ENCODE data around the gene RPS2. TPM values are rescaled to one million over a fixed set of nuclear protein-coding genes. Genes with fewer than 3 reads are reported as not detected.
A peak's percentile ranks its signal among the peaks of the same experiment; 100 is the strongest.

Gene RPS2
- total and polyA plus RNA-seq, 2 donors from 2014 or later = 1,550 to 2,018 TPM

DNA sequence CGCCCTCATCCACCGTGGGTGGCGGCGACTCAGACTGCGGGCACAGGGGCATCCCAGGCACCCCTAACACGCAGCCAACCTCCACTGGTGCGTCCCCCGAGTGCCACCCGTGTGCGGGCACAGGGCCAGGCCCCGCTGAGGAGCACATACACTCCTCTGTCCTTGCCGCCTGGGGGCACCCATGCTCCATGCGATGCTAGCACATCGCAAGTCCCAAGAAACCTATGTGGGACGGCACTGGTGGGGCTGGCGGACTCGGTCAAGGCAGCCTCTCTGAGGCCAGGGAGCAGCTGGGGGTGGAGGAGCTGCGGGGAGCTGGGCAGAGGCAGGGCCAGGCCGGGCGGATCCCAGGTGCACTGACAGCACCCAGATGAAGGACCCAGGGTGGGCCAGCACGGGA, 41.0 kb upstream of the RPS2 start:
- Histone ChIP-seq H3K4me3 (ENCODE audit: low read length in 3 of 3) (no peak overlapping the region), H3K9me3 (ENCODE audit: control insufficient read depth in 2 of 3, insufficient read depth in 1 of 3, low read length in 3 of 3) (no peaks in the 10 kb centered on the region), H3K27ac (ENCODE audit: low read depth in 2 of 2, low read length in 2 of 2) (no peak overlapping the region), H3K27me3 (ENCODE audit: control insufficient read depth, insufficient read depth, low read length) (no peaks in the 10 kb centered on the region), H3K9ac (ENCODE audit: low read length in 3 of 3) (no peak overlapping the region), H3K36me3 (ENCODE audit: control insufficient read depth in 2 of 3, insufficient read depth in 3 of 3, low read length in 3 of 3) (peaks cover 0 to 23% (median 10%) of the 10 kb centered on the region in 3 donors), H3K4me1 (ENCODE audit: control insufficient read depth in 2 of 3, insufficient read depth in 2 of 3, low read depth in 1 of 3, low read length in 3 of 3) (peaks cover 3 to 41% (median 3%) of the 10 kb centered on the region in 3 donors)
- FAIRE-seq (no peak), DNase-seq (peak in 1 of 5 donors; percentile 72)
- intact Hi-C loops (cut with DNase I) = no loop called here
- TF ChIP-seq, protein P1, sequence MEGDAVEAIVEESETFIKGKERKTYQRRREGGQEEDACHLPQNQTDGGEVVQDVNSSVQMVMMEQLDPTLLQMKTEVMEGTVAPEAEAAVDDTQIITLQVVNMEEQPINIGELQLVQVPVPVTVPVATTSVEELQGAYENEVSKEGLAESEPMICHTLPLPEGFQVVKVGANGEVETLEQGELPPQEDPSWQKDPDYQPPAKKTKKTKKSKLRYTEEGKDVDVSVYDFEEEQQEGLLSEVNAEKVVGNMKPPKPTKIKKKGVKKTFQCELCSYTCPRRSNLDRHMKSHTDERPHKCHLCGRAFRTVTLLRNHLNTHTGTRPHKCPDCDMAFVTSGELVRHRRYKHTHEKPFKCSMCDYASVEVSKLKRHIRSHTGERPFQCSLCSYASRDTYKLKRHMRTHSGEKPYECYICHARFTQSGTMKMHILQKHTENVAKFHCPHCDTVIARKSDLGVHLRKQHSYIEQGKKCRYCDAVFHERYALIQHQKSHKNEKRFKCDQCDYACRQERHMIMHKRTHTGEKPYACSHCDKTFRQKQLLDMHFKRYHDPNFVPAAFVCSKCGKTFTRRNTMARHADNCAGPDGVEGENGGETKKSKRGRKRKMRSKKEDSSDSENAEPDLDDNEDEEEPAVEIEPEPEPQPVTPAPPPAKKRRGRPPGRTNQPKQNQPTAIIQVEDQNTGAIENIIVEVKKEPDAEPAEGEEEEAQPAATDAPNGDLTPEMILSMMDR (IDR thresholded peaks at IDR 0.05; ENCODE audit: borderline replicate concordance, extremely low read depth, insufficient read depth) = no peak

DNA sequence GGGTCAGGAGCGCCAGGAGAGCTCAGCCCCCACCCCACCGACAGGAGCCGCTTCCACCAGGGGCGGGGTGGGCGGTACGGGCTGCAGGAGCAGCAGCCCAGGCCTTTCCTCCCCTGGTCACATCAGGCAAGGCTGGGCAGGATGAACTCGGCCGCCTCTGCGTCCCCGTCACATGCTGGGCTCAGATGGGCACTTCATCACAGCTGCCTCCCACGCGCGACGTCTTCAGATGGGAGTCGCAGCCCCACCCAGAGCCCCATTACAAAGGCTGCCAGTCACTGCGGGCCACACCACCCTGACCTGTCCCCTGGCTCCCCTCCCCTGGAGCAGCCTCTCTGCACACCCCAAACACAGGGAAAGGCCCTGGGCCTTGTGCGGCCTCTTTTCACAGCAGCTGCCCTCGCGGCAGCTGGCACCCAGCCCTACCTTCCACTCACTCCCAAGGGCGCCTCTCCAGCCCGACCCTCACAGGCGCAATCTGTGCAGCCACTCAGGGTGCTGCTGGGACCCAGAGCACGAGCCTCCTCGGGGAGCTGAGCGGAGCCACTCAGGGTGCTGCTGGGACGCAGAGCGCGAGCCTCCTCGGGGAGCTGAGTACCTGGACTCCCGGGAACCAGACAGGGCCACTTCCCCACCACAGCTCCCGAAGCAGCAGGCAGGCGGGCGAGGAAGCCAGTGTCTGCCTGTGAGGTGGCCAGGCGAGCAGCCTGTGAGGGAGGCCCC, 40.3 kb upstream of the RPS2 start:
- TF ChIP-seq, protein P1 (IDR thresholded peaks at IDR 0.05; ENCODE audit: borderline replicate concordance, extremely low read depth, insufficient read depth) = no peak
- Histone ChIP-seq H3K36me3 (ENCODE audit: control insufficient read depth in 2 of 3, insufficient read depth in 3 of 3, low read length in 3 of 3) (peaks cover 0 to 28% (median 10%) of the 10 kb centered on the region in 3 donors), H3K4me1 (ENCODE audit: control insufficient read depth in 2 of 3, insufficient read depth in 2 of 3, low read depth in 1 of 3, low read length in 3 of 3) (peaks cover 0 to 35% (median 3%) of the 10 kb centered on the region in 3 donors), H3K9me3 (ENCODE audit: control insufficient read depth in 2 of 3, insufficient read depth in 1 of 3, low read length in 3 of 3) (no peaks in the 10 kb centered on the region), H3K4me3 (ENCODE audit: low read length in 3 of 3) (no peak overlapping the region), H3K27ac (ENCODE audit: low read depth in 2 of 2, low read length in 2 of 2) (no peak overlapping the region), H3K27me3 (ENCODE audit: control insufficient read depth, insufficient read depth, low read length) (no peaks in the 10 kb centered on the region), H3K9ac (ENCODE audit: low read length in 3 of 3) (no peak overlapping the region)
- FAIRE-seq = no peak
- intact Hi-C loops (cut with DNase I) = no loop called here
- peak in 1 of 5 donors; percentile 68 for DNase-seq

DNA sequence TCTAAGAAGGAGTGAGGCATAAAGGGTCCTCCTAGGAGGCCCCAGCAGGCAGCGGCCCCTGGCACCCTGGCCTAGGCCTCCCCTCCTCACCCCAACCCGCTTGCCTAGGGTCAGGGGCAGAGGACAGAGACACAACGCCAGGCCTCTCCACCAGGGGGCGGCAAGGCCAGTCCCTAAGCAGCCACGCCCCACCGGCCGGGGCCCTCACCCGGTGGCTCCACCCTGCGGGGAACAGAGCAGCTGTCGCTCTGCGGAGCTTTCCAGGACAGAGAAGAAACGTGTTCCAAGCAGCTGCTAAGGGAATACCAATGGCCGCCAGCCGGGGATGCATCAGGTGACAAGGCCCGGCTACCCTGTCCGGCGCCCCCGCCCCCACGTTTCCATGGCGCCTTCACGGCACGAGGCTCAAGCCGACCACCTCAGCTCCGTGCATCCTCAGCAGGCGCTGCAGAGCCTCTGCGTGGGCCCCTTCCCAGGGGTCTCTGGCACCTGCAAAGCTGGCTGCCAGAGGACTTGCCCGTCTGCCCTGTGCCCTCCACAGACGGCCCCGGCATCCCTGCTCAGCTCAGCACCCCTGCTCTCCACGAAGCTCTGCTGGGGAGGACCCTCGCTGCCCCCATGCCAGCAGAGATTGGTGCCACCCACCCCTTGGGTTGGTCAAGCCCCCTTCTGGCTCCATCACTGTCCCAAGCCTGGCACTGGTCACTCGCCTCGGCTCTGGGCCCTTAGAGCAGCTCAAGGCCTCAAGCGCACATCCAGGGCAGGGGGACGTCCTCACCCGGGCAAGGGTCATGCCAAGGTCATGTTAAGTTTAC, 39.4 kb upstream of the RPS2 start:
- peak; percentile 93 to 96 (median 95) for DNase-seq
- no peak overlapping the region for H3K4me3 ChIP-seq (ENCODE audit: low read length in 3 of 3)
- no peaks in the 10 kb centered on the region for H3K27me3 ChIP-seq (ENCODE audit: control insufficient read depth, insufficient read depth, low read length)
- H3K36me3 ChIP-seq (ENCODE audit: control insufficient read depth in 2 of 3, insufficient read depth in 3 of 3, low read length in 3 of 3) = peaks cover 0 to 31% (median 10%) of the 10 kb centered on the region in 3 donors
- intact Hi-C loops (cut with DNase I) = no loop called here
- no peak overlapping the region for H3K9ac ChIP-seq (ENCODE audit: low read length in 3 of 3)
- peaks cover 0 to 34% (median 3%) of the 10 kb centered on the region in 3 donors for H3K4me1 ChIP-seq (ENCODE audit: control insufficient read depth in 2 of 3, insufficient read depth in 2 of 3, low read depth in 1 of 3, low read length in 3 of 3)
- TF ChIP-seq, protein P1 (IDR thresholded peaks at IDR 0.05; ENCODE audit: borderline replicate concordance, extremely low read depth, insufficient read depth) = peak; percentile 95
- no peak for FAIRE-seq
- H3K9me3 ChIP-seq (ENCODE audit: control insufficient read depth in 2 of 3, insufficient read depth in 1 of 3, low read length in 3 of 3) = no peaks in the 10 kb centered on the region
- no peak overlapping the region for H3K27ac ChIP-seq (ENCODE audit: low read depth in 2 of 2, low read length in 2 of 2)

All from kidney (tissue), 14 donors.